Epithelial cell of esophagus (primary cell): ENCODE data around the gene ST6GALNAC1.

Experiments
- DNase-seq: peaks from one replicate; pipeline ENCODE4 v3.0.0; 2010; ENCODE audit warnings: low read depth
- H3K4me3 ChIP-seq: 2 replicates; pipeline ENCODE4 v1.5.1; 2011; ENCODE audit warnings: mild to moderate bottlenecking, low read length, control low read depth
- TF ChIP-seq, protein P1 (sequence below): IDR thresholded peaks from 2 replicates; pipeline ENCODE4 v1.5.1; 2011; ENCODE audit warnings: low read depth, mild to moderate bottlenecking, low read length, control low read depth, inconsistent platforms; ENCODE audit not compliant: insufficient read depth; ENCODE audit errors: missing control alignments

ST6GALNAC1 gene

GRCh38 chr17:76687298-76688164, 44.0 kb upstream of the ST6GALNAC1 start:
- H3K4me3 ChIP-seq, result no peak overlapping the region
- no peak for DNase-seq
- TF ChIP-seq, protein P1, sequence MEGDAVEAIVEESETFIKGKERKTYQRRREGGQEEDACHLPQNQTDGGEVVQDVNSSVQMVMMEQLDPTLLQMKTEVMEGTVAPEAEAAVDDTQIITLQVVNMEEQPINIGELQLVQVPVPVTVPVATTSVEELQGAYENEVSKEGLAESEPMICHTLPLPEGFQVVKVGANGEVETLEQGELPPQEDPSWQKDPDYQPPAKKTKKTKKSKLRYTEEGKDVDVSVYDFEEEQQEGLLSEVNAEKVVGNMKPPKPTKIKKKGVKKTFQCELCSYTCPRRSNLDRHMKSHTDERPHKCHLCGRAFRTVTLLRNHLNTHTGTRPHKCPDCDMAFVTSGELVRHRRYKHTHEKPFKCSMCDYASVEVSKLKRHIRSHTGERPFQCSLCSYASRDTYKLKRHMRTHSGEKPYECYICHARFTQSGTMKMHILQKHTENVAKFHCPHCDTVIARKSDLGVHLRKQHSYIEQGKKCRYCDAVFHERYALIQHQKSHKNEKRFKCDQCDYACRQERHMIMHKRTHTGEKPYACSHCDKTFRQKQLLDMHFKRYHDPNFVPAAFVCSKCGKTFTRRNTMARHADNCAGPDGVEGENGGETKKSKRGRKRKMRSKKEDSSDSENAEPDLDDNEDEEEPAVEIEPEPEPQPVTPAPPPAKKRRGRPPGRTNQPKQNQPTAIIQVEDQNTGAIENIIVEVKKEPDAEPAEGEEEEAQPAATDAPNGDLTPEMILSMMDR, result no peak

DNA sequence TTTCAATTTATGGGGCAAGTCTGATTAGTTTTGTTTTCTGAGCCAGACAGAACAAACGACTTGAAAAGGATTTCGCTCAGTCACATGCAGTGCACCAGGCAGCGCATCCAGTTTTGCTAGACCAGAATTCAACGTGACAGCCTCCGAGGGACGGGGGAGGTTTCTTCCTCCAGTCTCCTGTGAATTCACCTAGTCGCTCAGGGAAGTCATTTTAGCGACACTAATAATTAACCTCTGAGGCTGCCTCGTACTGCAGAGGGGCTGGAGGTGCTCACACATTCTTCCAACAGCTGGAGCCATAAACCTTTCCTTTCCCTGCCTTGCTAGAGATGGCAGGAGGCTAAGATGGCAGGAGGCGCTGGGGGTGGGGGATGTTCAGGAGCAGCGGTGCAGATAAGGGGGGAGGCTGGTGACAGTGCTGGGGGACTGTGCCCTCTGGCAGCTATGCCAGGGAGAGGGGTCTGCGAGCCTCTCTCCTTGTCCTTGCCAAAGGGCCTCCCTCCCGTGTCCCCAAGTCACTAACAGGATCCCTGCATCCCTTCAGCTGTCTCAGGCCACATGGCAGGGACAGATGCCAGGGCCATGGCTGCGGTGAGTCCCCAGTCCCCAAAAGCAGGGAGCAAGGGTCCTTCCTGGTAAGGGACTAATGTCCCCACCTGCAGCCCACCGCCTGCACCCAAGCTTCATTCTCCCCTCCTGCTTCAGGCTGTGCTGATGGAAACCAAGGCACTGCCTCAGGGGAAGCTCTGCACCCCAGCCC, 43.2 kb upstream of the ST6GALNAC1 start:
- TF ChIP-seq, protein P1, result no peak
- no peak for DNase-seq
- no peak overlapping the region for H3K4me3 ChIP-seq

DNA sequence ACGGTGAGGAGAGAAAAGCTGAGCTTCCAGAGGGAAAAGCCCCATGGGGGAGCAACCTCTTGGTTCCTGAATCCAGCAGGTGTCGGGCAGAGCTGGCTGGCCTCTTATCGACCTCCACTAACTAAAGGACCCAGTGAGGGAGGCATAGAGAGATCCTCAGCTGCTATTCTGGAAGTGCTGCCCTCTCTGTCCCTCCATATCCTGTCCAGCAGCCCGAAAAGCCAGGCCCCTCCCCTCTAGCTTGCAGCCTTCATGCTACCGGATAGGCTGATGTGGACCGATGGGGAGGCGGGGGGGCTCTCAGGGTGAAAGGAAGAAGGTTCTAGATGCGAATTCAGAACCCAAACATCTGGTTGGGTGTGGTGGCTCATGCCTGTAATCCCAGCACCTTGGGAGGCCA, 42.3 kb upstream of the ST6GALNAC1 start:
- no peak overlapping the region for H3K4me3 ChIP-seq
- no peak for DNase-seq
- TF ChIP-seq, protein P1, result no peak

DNA sequence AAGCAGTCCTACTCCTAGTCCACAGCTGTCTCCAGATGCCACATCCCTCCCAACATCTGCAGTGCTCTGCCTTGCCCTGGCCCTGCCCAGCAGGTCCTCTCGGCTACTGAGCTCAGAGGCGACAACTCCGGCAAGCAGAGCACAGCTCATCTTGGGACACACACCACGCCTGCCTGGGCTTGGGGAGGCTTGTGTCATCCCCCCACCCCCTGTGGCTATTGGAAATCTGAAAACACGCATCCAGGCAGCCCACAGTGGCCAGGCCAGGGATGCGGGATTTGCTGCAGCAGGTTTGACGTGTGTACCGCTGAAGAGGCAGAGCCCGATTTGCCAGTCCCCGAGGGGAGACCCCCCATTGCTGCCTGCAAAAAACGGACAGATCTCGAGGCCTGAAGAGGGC, 41.8 kb upstream of the ST6GALNAC1 start:
- TF ChIP-seq, protein P1, result no peak
- no peak for DNase-seq

GRCh38 chr17:76684756-76685155, 41.2 kb upstream of the ST6GALNAC1 start:
- H3K4me3 ChIP-seq, result no peak overlapping the region
- DNase-seq, result no peak
- TF ChIP-seq, protein P1, result no peak

More for the DNA sequence above, 41.8 kb upstream of the ST6GALNAC1 start:
- H3K4me3 ChIP-seq, result no peak overlapping the region

GRCh38 chr17:76683921-76684745, 40.6 kb upstream of the ST6GALNAC1 start:
- H3K4me3 ChIP-seq, result no peak overlapping the region
- no peak for DNase-seq
- TF ChIP-seq, protein P1, result no peak
